C4-2B (cell line): ENCODE results near the gene GNB3.
"Not testable (repeated sequence)": the region's sequence is repeated elsewhere in the genome, so short reads cannot be mapped to it uniquely, and the experiment has no call there.

Experiments
- H3K27ac ChIP-seq: fragments of 450-650 bp; 2 replicates; pipeline ENCODE4 v1.5.1; 2017
- ZFX ChIP-seq: fragments of 450-650 bp; IDR thresholded peaks from 2 replicates; pipeline ENCODE4 v1.6.1; 2017
- TF ChIP-seq, protein P1 (sequence below): fragments of 450-650 bp; conservative IDR thresholded peaks from 2 replicates; pipeline ENCODE4 v1.5.1; 2017; ENCODE audit warnings: mild to moderate bottlenecking

Gene GNB3

DNA sequence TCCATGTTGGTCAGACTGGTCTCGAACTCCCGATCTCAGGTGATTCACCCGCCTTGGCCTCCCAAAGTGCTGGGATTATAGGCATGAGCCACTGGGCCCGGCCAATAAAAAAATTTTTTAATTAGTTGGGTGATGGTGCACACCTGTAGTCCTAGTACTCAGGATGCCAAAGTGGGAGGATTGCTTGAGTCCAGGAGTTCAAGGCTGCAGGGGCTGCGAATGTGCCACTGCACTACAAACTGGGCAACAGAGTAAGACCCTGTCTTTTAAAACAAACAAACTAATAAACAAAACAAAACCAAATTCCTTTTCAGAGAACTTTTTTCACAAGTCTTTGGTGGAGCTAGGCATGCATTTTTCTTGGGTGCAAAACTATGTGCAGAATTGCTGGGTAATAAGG, 42.5 kb downstream of the GNB3 start:
- no peak overlapping the region for H3K27ac ChIP-seq

DNA sequence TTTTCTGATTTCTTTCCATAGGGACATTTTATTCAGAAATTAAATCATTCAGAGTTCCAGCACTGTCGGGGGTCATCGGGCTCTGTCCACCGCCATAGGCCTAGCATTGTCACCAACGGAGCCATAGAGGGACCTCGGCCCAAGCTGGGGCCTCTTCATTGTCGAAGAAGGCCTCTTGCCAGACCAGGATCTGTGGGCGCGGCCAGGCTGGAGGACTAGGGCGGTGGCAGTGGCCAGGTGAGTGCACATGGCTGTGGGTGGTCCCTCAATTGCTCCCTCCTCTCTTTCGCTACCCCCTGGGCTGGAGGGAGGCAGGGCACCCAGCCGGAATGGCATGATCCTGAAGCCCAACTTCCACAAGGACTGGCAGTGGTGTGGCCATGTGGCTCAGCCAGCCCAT, 43.0 kb downstream of the GNB3 start:
- TF ChIP-seq ZFX = no peak
- TF ChIP-seq, protein P1, sequence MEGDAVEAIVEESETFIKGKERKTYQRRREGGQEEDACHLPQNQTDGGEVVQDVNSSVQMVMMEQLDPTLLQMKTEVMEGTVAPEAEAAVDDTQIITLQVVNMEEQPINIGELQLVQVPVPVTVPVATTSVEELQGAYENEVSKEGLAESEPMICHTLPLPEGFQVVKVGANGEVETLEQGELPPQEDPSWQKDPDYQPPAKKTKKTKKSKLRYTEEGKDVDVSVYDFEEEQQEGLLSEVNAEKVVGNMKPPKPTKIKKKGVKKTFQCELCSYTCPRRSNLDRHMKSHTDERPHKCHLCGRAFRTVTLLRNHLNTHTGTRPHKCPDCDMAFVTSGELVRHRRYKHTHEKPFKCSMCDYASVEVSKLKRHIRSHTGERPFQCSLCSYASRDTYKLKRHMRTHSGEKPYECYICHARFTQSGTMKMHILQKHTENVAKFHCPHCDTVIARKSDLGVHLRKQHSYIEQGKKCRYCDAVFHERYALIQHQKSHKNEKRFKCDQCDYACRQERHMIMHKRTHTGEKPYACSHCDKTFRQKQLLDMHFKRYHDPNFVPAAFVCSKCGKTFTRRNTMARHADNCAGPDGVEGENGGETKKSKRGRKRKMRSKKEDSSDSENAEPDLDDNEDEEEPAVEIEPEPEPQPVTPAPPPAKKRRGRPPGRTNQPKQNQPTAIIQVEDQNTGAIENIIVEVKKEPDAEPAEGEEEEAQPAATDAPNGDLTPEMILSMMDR = no peak
- no peak overlapping the region for H3K27ac ChIP-seq

More for the DNA sequence above, 42.5 kb downstream of the GNB3 start:
- no peak for TF ChIP-seq ZFX
- TF ChIP-seq, protein P1 = no peak

DNA sequence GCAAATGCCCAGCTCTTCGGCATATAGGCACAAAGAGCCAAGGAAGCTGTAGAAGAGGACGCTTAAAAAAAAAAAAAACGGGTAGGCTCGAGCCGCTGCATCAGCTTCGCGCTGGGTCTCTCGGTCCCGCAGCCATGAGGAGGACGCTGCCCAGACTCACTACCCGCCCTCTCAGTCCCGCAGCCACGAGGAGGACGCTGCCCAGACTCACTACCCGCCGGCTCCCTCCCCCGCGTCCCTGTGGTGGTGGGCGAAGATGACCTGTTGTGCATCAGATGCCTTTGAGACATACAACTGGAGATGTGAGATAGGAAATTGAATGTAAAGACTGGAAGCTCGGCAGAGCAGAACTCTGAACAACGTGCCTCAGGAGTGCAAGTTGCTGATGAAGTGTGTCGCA, 43.8 kb downstream of the GNB3 start:
- TF ChIP-seq ZFX = no peak
- TF ChIP-seq, protein P1 = no peak
- no peak overlapping the region for H3K27ac ChIP-seq

DNA sequence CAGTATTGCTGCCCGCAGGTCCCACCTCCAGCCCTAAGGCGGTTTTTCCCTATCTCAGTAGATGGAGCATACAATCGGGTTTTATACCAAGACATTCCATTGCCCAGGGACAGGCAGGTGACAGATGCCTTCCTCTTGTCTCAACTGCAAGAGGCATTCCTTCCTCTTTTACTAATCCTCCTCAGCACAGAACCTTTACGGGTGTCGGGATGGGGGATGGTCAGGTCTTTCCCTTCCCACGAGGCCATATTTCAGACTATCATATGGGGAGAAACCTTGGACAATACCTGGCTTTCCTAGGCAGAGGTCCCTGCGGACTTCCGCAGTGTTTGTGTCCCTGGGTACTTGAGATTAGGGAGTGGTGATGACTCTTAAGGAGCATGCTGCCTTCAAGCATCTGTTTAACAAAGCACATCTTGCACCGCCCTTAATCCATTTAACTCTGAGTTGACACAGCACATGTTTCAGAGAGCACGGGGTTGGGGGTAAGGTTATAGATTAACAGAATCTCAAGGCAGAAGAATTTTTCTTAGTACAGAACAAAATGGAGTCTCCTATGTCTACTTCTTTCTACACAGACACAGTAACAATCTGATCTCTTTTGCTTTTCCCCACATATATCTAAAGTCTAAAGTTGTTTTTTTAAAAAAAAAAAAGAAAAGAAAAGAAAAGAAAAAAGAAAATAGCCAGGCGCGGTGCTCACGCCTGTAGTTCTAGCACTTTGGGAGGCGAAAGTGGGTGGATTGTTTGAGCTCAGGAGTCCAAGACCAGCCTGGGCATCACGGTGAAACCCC, 45.7 kb downstream of the GNB3 start:
- H3K27ac ChIP-seq = not testable (repeated sequence)

DNA sequence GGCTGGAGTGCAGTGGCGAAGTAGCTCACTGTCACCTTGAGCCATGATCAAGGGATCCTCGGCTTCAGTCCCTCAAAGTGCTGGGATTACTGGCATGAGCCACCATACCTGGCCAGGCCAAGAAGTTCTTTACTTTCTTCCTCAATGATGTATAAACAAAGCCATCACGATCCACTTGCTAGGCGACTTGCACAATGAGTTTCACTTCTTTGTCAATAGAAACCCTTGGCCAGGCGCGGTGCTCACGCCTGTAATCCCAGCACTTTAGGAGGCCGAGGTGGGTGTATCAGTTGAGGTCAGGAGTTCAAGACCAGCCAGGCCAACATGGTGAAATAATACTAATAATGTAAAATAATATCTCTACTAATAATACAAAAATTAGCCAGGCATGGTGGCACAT, 46.7 kb downstream of the GNB3 start:
- H3K27ac ChIP-seq = no peak overlapping the region
- TF ChIP-seq, protein P1 = no peak
- TF ChIP-seq ZFX = no peak

DNA sequence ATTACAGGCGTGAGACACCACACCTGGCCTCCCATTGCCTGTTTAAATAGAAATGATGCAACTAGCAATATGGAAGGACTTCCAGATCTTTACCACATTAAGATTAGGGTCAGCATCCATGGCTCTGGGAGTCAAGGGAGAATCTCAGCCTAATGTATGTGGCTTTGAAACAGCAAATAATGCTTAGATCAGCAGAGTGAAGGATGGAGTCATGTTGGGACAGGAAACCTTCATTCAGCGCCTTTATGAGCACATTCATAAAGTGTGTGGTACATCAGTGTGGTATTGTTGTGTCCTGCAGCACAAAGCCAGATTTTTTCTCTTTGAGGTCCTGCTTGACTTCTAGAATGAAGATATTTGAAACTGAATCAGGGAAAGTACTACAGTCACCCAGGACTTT, 47.6 kb downstream of the GNB3 start:
- TF ChIP-seq, protein P1 = no peak
- TF ChIP-seq ZFX = no peak
- peak overlapping the region; percentile 9; the same call in 1 of the 2 replicates for H3K27ac ChIP-seq

DNA sequence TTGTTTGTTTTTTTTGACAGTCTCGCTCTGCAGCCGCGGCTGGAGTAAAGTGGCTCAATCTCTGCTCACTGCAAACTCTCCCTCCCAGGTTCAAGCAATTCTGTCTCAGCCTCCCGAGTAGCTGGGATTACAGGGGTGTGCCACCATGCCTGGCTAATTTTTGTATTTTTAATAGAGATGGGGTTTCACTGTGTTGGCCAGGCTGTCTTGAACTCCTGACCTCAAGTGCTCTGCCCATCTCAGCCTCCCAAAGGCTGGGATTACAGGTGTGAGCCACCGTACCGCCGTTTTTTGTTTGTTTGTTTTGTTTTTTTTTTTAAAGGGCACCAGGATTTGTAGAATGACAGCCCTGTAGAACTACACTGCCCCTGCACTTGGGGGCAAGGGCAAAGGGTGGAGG, 48.1 kb downstream of the GNB3 start:
- H3K27ac ChIP-seq = peak overlapping the region; percentile 9; the same call in 1 of the 2 replicates

DNA sequence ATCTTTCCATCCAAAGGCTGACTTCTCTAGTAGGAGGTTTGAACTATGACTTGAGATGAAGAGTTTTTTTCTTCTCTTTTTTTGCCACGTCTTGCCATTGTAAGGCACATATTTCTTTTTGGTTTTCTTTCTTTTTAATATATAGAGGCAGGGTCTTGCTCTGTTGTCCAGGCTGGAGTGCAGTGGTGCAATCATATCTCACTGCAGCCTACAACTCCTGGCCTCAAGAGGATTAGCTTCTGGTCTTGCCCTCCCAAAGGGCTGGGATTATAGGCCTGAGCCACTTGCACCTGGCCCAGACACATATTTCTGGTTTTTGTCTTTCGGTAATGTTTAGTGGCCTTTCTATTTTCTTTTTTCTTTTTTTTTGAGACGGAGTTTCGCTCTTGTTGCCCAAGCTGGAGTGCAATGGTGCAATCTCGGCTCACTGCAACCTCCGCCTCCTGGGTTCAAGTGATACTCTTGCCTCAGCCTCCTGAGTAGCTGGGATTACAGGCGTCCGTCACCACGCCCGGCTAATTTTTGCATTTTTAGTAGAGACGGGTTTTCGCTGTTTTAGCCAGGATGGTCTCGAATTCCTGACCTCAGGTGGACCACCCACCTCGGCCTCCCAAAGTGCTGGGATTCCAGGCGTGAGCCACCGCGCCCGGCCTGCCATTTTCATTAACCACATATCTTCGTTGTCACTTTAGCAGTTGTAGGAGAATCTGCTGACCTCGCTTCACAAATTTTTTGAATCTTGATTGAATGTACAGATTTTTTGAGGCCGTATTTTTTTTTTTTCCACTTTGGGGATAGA, 49.2 kb downstream of the GNB3 start:
- H3K27ac ChIP-seq = peak overlapping the region; percentile 80
